ENCODE measurements around the gene CAST.
"Not testable (repeated sequence)": the region's sequence is repeated elsewhere in the genome, so short reads cannot be mapped to it uniquely, and the experiment has no call there.

CAST gene

DNA sequence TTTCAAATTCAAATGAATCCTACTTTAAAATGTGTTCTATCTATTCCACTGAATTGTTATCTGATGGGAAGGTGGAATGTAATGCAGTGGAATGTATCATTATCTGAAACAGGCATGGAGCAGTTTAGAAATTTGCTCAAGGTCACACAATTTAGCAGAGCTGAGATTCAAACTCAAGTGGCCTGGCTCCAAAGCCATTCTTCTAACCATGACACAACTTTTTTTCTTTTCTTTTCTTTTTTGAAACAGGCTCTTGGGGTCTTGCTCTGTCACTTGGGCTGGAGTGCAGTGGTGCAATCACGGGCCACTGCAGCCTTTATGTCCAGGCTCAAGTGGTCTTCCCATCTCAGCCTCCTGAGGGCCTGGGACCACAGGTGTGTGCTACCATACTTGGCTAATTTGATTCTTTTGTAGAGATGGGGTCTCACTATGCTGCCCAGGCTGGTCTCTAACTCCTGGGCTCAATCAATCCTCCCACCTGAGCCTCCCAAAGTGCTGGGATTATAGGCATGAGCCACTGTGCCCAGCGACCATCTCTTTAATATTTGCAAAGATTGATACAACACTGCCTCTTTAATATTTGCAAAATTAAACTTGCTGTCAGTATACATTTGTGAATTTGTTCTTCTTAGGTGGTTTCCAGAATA lies 50.0 kb downstream of the CAST start:
- no peak for DNase-seq (ENCODE audit: low read depth in 2 of 2)

DNA sequence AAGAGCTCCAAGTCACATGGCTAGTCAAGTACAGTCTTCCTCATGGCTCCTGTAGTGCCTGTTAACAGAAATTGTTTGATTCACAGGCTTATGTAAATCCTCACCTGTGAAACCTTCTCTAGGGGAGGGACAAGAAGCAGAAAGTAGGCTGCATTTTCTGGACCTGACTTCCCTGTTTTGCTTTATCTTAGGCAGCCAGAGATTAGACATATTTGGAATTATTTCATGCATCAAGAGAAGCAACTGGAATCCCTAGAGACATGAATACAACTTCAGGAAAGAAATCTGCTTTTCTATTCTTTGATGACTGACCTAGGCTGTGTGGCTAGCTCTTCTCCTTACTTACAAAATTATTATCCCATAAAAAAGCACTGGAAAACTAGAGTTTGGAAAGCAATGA lies 52.3 kb downstream of the CAST start:
- no peak for DNase-seq (ENCODE audit: low read depth in 2 of 2)

GRCh38 chr5:96714951-96715451 lies 52.8 kb downstream of the CAST start:
- DNase-seq (ENCODE audit: low read depth in 2 of 2) = peak in 1 of 2 donors; percentile 19

- DNase-seq (ENCODE audit: low read depth in 2 of 2) = no peak
Measured at GRCh38 chr5:96716007-96716406, 53.8 kb downstream of the CAST start.

DNA sequence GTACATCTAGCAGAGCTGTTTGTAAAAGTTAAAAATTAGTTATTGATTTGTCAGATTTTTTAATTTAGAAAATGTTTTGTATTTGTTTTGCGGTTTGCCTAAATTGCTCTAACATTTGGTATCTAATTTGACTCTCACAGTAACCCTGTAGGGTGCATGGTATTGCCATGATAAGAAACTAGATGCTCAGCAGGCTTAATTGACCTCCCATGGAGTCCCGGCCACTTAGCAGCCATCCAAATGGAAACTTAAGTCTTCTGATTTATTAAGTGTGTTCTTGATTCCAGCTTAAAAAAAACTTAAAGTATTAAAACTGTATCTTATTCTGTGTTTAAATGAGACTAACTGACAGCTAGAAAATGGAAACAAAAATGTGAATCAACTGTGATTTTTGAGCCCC lies 54.5 kb downstream of the CAST start:
- no peak for DNase-seq (ENCODE audit: low read depth in 2 of 2)

DNA sequence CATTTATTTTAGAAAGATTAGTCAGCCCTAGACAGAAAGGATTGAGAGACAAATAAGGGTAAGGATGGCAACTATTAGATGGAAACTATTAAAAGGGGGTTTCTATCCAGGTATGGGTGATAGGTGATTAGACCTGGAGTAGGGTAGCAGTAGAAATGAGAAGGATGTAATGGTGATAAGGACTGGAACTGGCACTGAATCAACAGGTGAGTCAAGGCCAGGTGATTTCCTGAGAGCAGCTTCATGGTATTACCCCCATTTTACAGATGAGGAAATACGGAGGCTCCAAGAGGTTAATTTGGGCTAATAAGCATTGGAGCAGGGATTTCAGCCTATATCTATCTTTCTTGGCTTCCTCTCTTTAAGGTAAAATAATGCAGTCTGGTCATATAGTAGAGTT lies 55.7 kb downstream of the CAST start:
- DNase-seq (ENCODE audit: low read depth in 2 of 2) = no peak

DNA sequence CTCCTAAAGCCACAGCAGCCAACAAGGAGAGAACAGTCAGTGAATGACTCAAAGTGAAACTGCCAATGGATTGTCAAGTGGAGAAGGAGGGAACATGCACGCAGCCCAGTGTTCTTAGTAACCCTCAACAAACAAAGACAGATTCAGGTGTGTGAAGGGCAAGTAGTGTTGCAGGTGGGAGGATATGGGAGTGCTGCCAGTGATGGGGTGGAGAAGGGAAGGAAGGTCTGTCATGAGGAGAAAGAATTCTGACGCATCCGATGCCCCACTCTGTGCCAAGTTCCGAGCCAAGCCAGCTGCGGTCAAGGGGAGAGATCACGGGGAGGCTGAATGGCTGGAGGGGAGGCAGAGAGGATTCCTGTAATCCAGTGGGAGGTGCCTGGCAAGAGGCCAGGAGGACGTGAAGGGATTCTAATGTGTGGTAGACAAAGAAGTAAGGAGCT lies 56.5 kb downstream of the CAST start:
- DNase-seq (ENCODE audit: low read depth in 2 of 2) = no peak

GRCh38 chr5:96720408-96720807 lies 58.2 kb downstream of the CAST start:
- no peak for DNase-seq (ENCODE audit: low read depth in 2 of 2)

DNA sequence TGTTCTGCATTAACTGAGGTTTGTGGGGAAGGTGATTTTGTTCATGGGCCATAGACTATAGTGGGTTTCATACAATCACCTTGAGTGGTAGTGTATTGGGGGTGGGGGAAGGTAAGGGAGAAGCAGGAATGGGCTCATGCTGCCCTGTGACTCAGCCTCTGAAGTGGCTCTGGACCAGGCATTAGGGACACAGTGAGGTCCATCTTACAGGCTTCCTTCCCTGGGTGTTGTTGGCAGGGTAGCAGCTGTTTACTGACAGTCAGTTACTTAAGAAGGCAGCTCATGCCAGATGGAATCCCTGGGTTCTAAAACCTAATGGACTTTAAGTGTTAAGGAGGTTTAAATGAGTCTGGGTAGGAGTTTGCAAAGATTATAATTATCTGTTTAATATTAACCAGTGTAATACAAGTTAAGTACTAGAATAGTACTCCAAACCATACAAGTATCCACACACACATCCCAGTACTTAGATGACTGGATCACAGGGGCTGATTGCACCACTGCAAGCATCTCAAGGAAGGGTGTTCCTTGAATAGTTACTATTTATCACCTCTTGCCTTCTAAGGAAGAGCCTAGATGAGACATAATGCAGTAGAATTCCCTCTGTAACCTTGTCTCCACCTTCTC lies 59.3 kb downstream of the CAST start:
- DNase-seq (ENCODE audit: low read depth in 2 of 2) = no peak

GRCh38 chr5:96725257-96725656 lies 63.1 kb downstream of the CAST start:
- DNase-seq (ENCODE audit: low read depth in 2 of 2) = no peak

DNA sequence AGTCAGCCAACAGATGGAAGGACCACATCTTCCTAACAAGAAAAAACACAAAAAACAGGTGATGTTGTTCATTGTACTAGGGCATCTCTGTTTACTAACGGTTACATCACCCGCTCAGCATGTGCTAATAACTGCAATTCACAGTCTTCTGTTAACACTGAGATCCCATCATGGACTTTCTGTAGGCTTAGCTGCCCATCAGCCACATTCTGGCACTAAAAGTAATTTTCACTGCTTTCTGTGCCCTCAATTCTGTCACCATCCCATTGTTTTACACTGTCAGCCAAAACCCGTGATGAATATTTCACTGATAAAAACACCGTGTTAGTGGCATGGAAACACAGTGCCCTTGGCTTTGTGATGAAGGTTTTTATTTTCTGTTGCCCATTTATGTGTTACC lies 64.6 kb downstream of the CAST start:
- no peak for DNase-seq (ENCODE audit: low read depth in 2 of 2)

- DNase-seq (ENCODE audit: low read depth in 2 of 2) = no peak
Measured at GRCh38 chr5:96729156-96729555, 67.0 kb downstream of the CAST start.

- no peak for DNase-seq (ENCODE audit: low read depth in 2 of 2)
Measured at GRCh38 chr5:96730586-96730985, 68.4 kb downstream of the CAST start.

GRCh38 chr5:96733771-96734500 lies 71.8 kb downstream of the CAST start:
- no peak for DNase-seq (ENCODE audit: low read depth in 2 of 2)

GRCh38 chr5:96734871-96735325 lies 72.7 kb downstream of the CAST start:
- no peak for DNase-seq (ENCODE audit: low read depth in 2 of 2)

DNA sequence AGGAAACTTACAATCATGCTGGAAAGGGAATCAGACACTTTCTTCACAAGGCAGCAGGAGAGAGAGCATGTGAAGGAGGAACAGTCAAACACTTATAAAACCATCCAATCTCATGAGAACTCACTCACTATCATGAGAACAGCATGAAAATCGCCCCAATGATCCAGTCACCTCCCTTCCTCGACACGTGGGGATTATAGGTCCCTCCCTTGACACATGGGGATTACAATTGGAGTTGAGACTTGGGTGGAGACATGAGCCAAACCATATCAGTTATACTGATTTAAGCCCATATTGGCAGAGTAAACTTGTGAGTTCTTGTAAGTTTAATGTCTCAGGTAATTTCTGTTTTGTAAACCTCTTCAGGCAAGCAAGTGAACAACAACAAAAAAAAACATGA lies 74.8 kb downstream of the CAST start:
- DNase-seq (ENCODE audit: low read depth in 2 of 2) = no peak

DNA sequence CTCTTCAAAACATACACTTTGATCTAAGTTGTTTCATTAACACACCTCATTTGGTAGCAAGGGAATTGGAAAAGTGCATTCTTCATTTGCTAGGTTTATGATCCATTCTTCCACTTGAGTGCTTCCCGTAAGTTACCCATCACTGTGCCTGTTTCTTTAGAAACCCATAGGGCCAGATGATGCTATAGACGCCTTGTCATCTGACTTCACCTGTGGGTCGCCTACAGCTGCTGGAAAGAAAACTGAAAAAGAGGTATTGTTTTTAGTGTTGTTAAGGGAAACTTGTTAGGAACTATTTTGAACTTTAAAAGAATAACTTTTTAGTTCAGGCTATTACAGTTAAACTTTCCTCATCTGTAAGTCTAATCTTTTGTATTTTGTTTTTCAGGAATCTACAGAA lies 78.9 kb downstream of the CAST start:
- DNase-seq (ENCODE audit: low read depth in 2 of 2) = no peak

- DNase-seq (ENCODE audit: low read depth in 2 of 2) = no peak
Measured at GRCh38 chr5:96741891-96742309, 79.7 kb downstream of the CAST start.

- no peak for DNase-seq (ENCODE audit: low read depth in 2 of 2)
Measured at GRCh38 chr5:96742538-96742937, 80.4 kb downstream of the CAST start.

DNA sequence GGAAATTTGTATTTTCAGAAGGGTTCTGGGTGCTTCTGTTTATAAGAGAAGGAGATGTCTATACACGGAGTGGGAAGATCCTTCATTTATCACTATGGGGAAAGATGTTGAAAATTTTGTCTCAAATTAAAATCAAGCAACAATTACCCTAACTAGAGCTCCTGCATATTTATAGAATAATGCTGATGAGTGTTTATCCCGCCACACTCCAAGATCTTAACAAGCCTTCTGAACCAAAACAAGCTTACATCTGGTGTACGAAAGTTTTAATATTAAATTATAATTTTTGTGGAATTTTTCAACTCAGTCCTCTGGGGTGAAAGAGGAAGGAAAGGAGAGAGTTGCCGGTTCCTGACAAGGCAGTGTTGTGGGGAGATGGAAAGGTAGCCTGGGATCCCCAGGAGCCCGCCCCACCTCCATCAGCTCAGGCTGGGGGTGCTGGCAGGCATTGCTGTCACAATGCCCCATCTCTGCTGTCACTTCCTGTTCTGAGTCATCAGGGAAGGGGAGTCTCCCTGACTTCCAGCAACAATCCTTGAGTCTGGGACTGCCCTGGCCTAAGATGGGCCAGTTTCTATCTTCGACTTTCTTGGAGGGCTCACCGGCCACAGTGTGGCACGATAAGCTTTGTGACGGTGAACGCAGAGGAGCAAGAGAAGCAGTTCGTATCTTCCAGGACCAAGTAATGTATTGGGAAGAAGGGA lies 81.0 kb downstream of the CAST start:
- no peak for DNase-seq (ENCODE audit: low read depth in 2 of 2)

GRCh38 chr5:96743805-96744204 lies 81.6 kb downstream of the CAST start:
- DNase-seq (ENCODE audit: low read depth in 2 of 2) = no peak

- not testable (repeated sequence) for DNase-seq (ENCODE audit: low read depth in 2 of 2)
Measured at GRCh38 chr5:96744218-96744617, 82.0 kb downstream of the CAST start.

Measured in stimulated activated CD8-positive, alpha-beta memory T cell treated with anti-CD3 and anti-CD28 coated beads, Interleukin-15, amount 100 ng/mL, for 4 hours (primary cell).